ENCODE results near the gene AR. TPM values are rescaled to one million over a fixed set of nuclear protein-coding genes. Genes with fewer than 3 reads are reported as not detected.
A peak's percentile ranks its signal among the peaks of the same experiment; 100 is the strongest.

The AR gene
- total and polyA plus RNA-seq, 2 of the 4 experiments (the other 2 are of a cell fraction) = 1.5 to 4.7 TPM

- Histone ChIP-seq H2BK20ac (ENCODE audit: low read depth, low read length) (no peak overlapping the region), H3K79me1 (ENCODE audit: low read depth in 1 of 2, low read length in 2 of 2) (no peaks in the 10 kb centered on the region), H3K9ac (ENCODE audit: low read depth, low read length) (no peak overlapping the region), H3K14ac (replicated peaks; ENCODE audit: low read depth, low read length) (no peak overlapping the region), H2AK9ac (replicated peaks; ENCODE audit: low read depth, low read length, poor library complexity) (no peak overlapping the region), H3K9me1 (ENCODE audit: insufficient read depth, low read length) (no peaks in the 10 kb centered on the region), H4K91ac (ENCODE audit: insufficient read depth, low read depth, low read length) (no peak overlapping the region), H2AFZ (replicated peaks; ENCODE audit: low read length, poor library complexity) (no peak overlapping the region), H4K20me1 (ENCODE audit: insufficient read depth, low read length) (no peaks in the 10 kb centered on the region), H2BK15ac (ENCODE audit: low read depth, low read length) (no peak overlapping the region), H3K27me3 (ENCODE audit: control insufficient read depth, insufficient read depth, low read length) (no peaks in the 10 kb centered on the region), H3K4me2 (ENCODE audit: low read depth, low read length) (no peak overlapping the region), H2BK120ac (ENCODE audit: low read depth, low read length) (no peak overlapping the region), H2BK5ac (ENCODE audit: low read depth, low read length, poor library complexity, severe bottlenecking) (no peak overlapping the region), H3K9me3 (ENCODE audit: control insufficient read depth, insufficient read depth, low read length) (no peaks in the 10 kb centered on the region), H2AK5ac (ENCODE audit: low read depth, low read length) (no peak overlapping the region), H3K4ac (ENCODE audit: low read depth, low read length) (no peak overlapping the region), H3K56ac (ENCODE audit: extremely low read depth, insufficient read depth, low read length) (no peak overlapping the region), H3K4me3 (ENCODE audit: insufficient read depth, low read depth, low read length) (no peak overlapping the region), H3K36me3 (ENCODE audit: control insufficient read depth, insufficient read depth, low read length) (no peaks in the 10 kb centered on the region), H4K8ac (ENCODE audit: low read depth in 2 of 2, low read length in 2 of 2) (no peak overlapping the region), H3K4me1 (ENCODE audit: control insufficient read depth, insufficient read depth, low read length) (no peaks in the 10 kb centered on the region), H3K23ac (ENCODE audit: low read depth, low read length) (no peak overlapping the region), H4K5ac (ENCODE audit: low read depth, low read length) (no peak overlapping the region), H3K27ac (ENCODE audit: insufficient read depth, low read length) (no peak overlapping the region), H3K18ac (ENCODE audit: low read depth, low read length) (no peak overlapping the region)
- no peak for ATAC-seq (ENCODE audit: low read depth)
- intact Hi-C loops (cut with micrococcal nuclease) (no loop called here), in situ Hi-C loops (cut with MboI; ENCODE audit: low sequenced_read_pairs) (no loop called here), dilution Hi-C loops (cut with HindIII; ENCODE audit: low sequenced_read_pairs, unreplicated experiment) (no loop called here)
- BruUV-seq (replicated peaks) = no TSS peak
- ChIA-PET POLR2A (ENCODE audit: unreplicated experiment) (no interaction called here), CTCF (no interaction called here)
- TF ChIP-seq MAZ (IDR thresholded peaks at IDR 0.05; ENCODE audit: borderline replicate concordance, low read depth, low read length) (no peak), CEBPB (IDR thresholded peaks at IDR 0.05; ENCODE audit: low read depth, low read length) (peak; percentile 81)
- no peak for DNase-seq
- WGBS, 2 experiments (ENCODE audit: extremely low coverage in 2 of 2, insufficient read length in 1 of 2) = no CpG with 5 or more reads among the region's 3 CpGs
These were observed 55.7 kb downstream of the AR start for GRCh38 chrX:67599532-67599931.

Measured in IMR-90 (cell line).